Mesendoderm (in vitro differentiated cells): ENCODE results near the gene SNRPA.
A peak's percentile ranks its signal among the peaks of the same experiment; 100 is the strongest.

Experiments
- DNase-seq: peaks from one replicate; pipeline ENCODE4 v3.0.0; 2013
- H2AK5ac ChIP-seq: 2 replicates; pipeline ENCODE4 v1.6.1; 2013; ENCODE audit warnings: low read length, inconsistent platforms
- H2BK120ac ChIP-seq: 2 replicates; pipeline ENCODE4 v1.6.1; 2013; ENCODE audit warnings: low read depth, mild to moderate bottlenecking, low read length, moderate library complexity, mixed read lengths
- H2BK15ac ChIP-seq: replicated peaks from 2 replicates; pipeline ENCODE4 v1.6.1; 2013; ENCODE audit warnings: low read depth, mild to moderate bottlenecking, moderate library complexity
- H2BK5ac ChIP-seq: 2 replicates; pipeline ENCODE4 v1.6.1; 2013; ENCODE audit warnings: low read length, inconsistent platforms
- H3K18ac ChIP-seq: 2 replicates; pipeline ENCODE4 v1.6.1; 2013; ENCODE audit warnings: mild to moderate bottlenecking, low read length, mixed read lengths
- H3K23ac ChIP-seq: one replicate; pipeline ENCODE4 v1.6.1; 2013; ENCODE audit warnings: low read length
- H3K27ac ChIP-seq: 2 replicates; pipeline ENCODE4 v1.5.1; 2013; ENCODE audit warnings: low read depth, mild to moderate bottlenecking, inconsistent platforms, low read length, moderate library complexity
- H3K27me3 ChIP-seq: 2 replicates; pipeline ENCODE4 v1.6.1; 2013; ENCODE audit warnings: low read length, control low read depth, mild to moderate bottlenecking, inconsistent platforms; ENCODE audit not compliant: insufficient read depth, poor library complexity
- H3K36me3 ChIP-seq: 2 replicates; pipeline ENCODE4 v1.6.1; 2013; ENCODE audit warnings: low read length, inconsistent platforms; ENCODE audit not compliant: control insufficient read depth, insufficient read depth
- H3K4ac ChIP-seq: one replicate; pipeline ENCODE4 v1.6.1; 2013; ENCODE audit warnings: low read depth, mild to moderate bottlenecking, low read length, moderate library complexity
- H3K4me1 ChIP-seq: 2 replicates; pipeline ENCODE4 v1.6.1; 2013; ENCODE audit warnings: low read depth, low read length, inconsistent platforms; ENCODE audit not compliant: control insufficient read depth
- H3K4me2 ChIP-seq: 2 replicates; pipeline ENCODE4 v1.6.1; 2013; ENCODE audit warnings: low read length
- H3K4me3 ChIP-seq: 2 replicates; pipeline ENCODE4 v1.5.1; 2013; ENCODE audit warnings: mild to moderate bottlenecking, low read length
- H3K56ac ChIP-seq: one replicate; pipeline ENCODE4 v1.6.1; 2013; ENCODE audit warnings: low read length
- H3K79me1 ChIP-seq: 2 replicates; pipeline ENCODE4 v1.6.1; 2013; ENCODE audit warnings: low read length, inconsistent platforms
- H3K79me2 ChIP-seq: 2 replicates; pipeline ENCODE4 v1.6.1; 2013; ENCODE audit warnings: mild to moderate bottlenecking, low read length; ENCODE audit not compliant: control insufficient read depth, insufficient read depth
- H3K9ac ChIP-seq: 2 replicates; pipeline ENCODE4 v1.6.1; 2013; ENCODE audit warnings: low read length, inconsistent platforms
- H4K5ac ChIP-seq: one replicate; pipeline ENCODE4 v1.6.1; 2013; ENCODE audit warnings: low read length
- H4K8ac ChIP-seq: one replicate; pipeline ENCODE4 v1.6.1; 2013; ENCODE audit warnings: low read depth, mild to moderate bottlenecking, control low read depth, low read length, moderate library complexity
- WGBS: extraction: QIAGEN DNeasy Blood & Tissue Kit; methylation state at CpG from one replicate; pipeline ENCODE4 v1.1.7; 2013; ENCODE audit warnings: low lambda C conversion rate, missing lambda C conversion rate; ENCODE audit not compliant: insufficient coverage; ENCODE audit errors: extremely low coverage; 5-methylcytosine and 5-hydroxymethylcytosine counted together

SNRPA gene

DNA sequence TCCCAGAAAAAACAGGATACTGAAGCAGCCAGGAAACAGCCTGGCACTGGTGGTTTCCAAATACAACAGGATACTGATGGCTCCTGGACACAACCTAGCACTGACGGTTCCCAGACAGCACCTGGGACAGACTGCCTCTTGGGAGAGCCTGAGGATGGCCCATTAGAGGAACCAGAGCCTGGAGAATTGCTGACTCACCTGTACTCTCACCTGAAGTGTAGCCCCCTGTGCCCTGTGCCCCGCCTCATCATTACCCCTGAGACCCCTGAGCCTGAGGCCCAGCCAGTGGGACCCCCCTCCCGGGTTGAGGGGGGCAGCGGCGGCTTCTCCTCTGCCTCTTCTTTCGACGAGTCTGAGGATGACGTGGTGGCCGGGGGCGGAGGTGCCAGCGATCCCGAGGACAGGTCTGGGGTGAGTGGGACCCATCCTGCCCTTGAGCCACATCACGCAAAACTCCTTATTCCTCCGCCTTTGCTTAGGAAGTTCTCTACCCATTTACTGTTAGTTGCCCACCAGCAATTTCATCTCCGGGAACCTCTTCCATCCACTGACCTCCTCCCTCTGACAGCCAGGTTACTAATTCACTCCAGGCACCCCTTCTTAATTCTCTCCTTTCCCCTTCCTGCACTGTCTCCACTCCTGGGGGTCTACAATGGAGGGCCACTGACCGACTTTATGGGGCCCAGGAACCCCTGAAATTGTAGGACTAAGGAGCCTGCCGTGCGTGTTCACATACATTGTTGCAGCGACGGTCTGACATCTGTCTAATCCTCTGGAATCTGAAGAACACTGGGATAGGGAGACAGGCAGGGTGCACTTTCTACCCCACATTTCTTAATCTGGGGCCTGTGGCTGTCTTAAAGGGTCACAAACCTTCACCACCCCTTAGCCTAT, 32.9 kb upstream of the SNRPA start:
- Histone ChIP-seq H3K27ac (peak overlapping the region; percentile 38), H2AK5ac (no peak overlapping the region)

GRCh38 chr19:40718774-40719391, 32.1 kb upstream of the SNRPA start:
- peaks cover 20% of the 10 kb centered on the region for H3K79me2 ChIP-seq
- no peak overlapping the region for H3K4ac ChIP-seq
- H2AK5ac ChIP-seq: no peak overlapping the region
- DNase-seq: peak; percentile 53
- no peaks in the 10 kb centered on the region for H3K27me3 ChIP-seq
- H3K27ac ChIP-seq: peak overlapping the region; percentile 43
- H2BK5ac ChIP-seq: no peak overlapping the region
- H4K5ac ChIP-seq: no peak overlapping the region
- H3K18ac ChIP-seq: peak overlapping the region; percentile 34
- no peak overlapping the region for H2BK120ac ChIP-seq
- no peaks in the 10 kb centered on the region for H3K36me3 ChIP-seq
- peak overlapping the region; percentile 96 for H3K56ac ChIP-seq
- H3K4me3 ChIP-seq: peak overlapping the region; percentile 43
- H3K9ac ChIP-seq: peak overlapping the region; percentile 80
- no CpG with 5 or more reads among the region's 16 CpGs for WGBS
- no peak overlapping the region for H2BK15ac ChIP-seq
- H4K8ac ChIP-seq: no peak overlapping the region
- H3K79me1 ChIP-seq: peaks cover 12% of the 10 kb centered on the region
- H3K4me2 ChIP-seq: peak overlapping the region; percentile 44
- H3K23ac ChIP-seq: peak overlapping the region; percentile 59
- H3K4me1 ChIP-seq: peaks cover 6% of the 10 kb centered on the region

More for the DNA sequence above, 32.9 kb upstream of the SNRPA start:
- H2BK120ac ChIP-seq: no peak overlapping the region
- no peak overlapping the region for H4K8ac ChIP-seq
- peak overlapping the region; percentile 43 for H3K4me3 ChIP-seq
- H3K9ac ChIP-seq: peak overlapping the region; percentile 80
- H3K4me1 ChIP-seq: peaks cover 6% of the 10 kb centered on the region
- H3K4me2 ChIP-seq: peak overlapping the region; percentile 44
- no peaks in the 10 kb centered on the region for H3K27me3 ChIP-seq
- H3K23ac ChIP-seq: no peak overlapping the region
- DNase-seq: peak; percentile 61
- no CpG with 5 or more reads among the region's 20 CpGs for WGBS
- H3K36me3 ChIP-seq: no peaks in the 10 kb centered on the region
- peak overlapping the region; percentile 1 for H3K4ac ChIP-seq
- no peak overlapping the region for H2BK5ac ChIP-seq
- no peak overlapping the region for H2BK15ac ChIP-seq
- H3K79me2 ChIP-seq: peaks cover 20% of the 10 kb centered on the region
- H4K5ac ChIP-seq: no peak overlapping the region
- H3K79me1 ChIP-seq: peaks cover 12% of the 10 kb centered on the region
- peak overlapping the region; percentile 96 for H3K56ac ChIP-seq
- H3K18ac ChIP-seq: peak overlapping the region; percentile 77

DNA sequence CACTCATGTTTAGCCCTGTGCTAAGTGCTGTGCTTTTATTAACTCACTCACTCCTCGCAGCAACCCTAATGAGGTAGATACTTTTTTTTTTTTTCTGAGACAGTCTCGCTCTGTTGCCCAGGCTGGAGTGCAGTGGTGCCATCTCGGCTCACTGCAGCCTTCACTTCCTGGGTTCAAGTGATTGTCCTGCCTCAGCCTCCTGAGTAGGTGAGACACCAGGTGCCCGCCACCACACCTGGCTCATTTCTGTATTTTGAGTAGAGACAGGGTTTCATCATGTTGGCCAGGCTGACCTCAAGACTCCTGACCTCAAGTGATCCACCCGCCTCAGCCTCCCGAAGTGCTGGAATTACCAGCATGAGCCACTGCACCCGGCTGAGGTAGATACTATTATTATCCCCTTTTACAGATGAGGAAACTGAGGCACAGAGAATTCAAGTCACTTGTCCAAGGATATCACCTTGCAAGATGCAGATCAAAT, 31.5 kb upstream of the SNRPA start:
- no CpG with 5 or more reads among the region's 7 CpGs for WGBS
- peaks cover 20% of the 10 kb centered on the region for H3K79me2 ChIP-seq
- no peak overlapping the region for H3K18ac ChIP-seq
- no peak overlapping the region for H2BK15ac ChIP-seq
- H3K36me3 ChIP-seq: no peaks in the 10 kb centered on the region
- no peak overlapping the region for H2AK5ac ChIP-seq
- H3K4me2 ChIP-seq: no peak overlapping the region
- H3K56ac ChIP-seq: peak overlapping the region; percentile 11
- H4K8ac ChIP-seq: no peak overlapping the region
- peak overlapping the region; percentile 80 for H3K9ac ChIP-seq
- H2BK5ac ChIP-seq: no peak overlapping the region
- H3K79me1 ChIP-seq: peaks cover 10% of the 10 kb centered on the region
- no peak overlapping the region for H4K5ac ChIP-seq
- H2BK120ac ChIP-seq: no peak overlapping the region
- peaks cover 3% of the 10 kb centered on the region for H3K4me1 ChIP-seq
- no peak overlapping the region for H3K23ac ChIP-seq
- no peak overlapping the region for H3K4me3 ChIP-seq
- DNase-seq: no peak
- no peak overlapping the region for H3K27ac ChIP-seq
- H3K4ac ChIP-seq: no peak overlapping the region
- H3K27me3 ChIP-seq: no peaks in the 10 kb centered on the region

- H3K36me3 ChIP-seq: no peaks in the 10 kb centered on the region
- H2BK5ac ChIP-seq: no peak overlapping the region
- H3K56ac ChIP-seq: no peak overlapping the region
- no peak overlapping the region for H3K4me2 ChIP-seq
- no peak overlapping the region for H3K9ac ChIP-seq
- no peaks in the 10 kb centered on the region for H3K4me1 ChIP-seq
- no peak overlapping the region for H2AK5ac ChIP-seq
- peaks cover 10% of the 10 kb centered on the region for H3K79me1 ChIP-seq
- H3K4ac ChIP-seq: no peak overlapping the region
- H3K4me3 ChIP-seq: no peak overlapping the region
- H3K23ac ChIP-seq: no peak overlapping the region
- peaks cover 20% of the 10 kb centered on the region for H3K79me2 ChIP-seq
- no peak overlapping the region for H2BK15ac ChIP-seq
- no peak overlapping the region for H3K27ac ChIP-seq
- H4K8ac ChIP-seq: no peak overlapping the region
- no peaks in the 10 kb centered on the region for H3K27me3 ChIP-seq
- DNase-seq: no peak
- no CpG with 5 or more reads among the region's 6 CpGs for WGBS
- H2BK120ac ChIP-seq: no peak overlapping the region
- no peak overlapping the region for H4K5ac ChIP-seq
- H3K18ac ChIP-seq: no peak overlapping the region
Observed at GRCh38 chr19:40721140-40721486, 29.9 kb upstream of the SNRPA start.

DNA sequence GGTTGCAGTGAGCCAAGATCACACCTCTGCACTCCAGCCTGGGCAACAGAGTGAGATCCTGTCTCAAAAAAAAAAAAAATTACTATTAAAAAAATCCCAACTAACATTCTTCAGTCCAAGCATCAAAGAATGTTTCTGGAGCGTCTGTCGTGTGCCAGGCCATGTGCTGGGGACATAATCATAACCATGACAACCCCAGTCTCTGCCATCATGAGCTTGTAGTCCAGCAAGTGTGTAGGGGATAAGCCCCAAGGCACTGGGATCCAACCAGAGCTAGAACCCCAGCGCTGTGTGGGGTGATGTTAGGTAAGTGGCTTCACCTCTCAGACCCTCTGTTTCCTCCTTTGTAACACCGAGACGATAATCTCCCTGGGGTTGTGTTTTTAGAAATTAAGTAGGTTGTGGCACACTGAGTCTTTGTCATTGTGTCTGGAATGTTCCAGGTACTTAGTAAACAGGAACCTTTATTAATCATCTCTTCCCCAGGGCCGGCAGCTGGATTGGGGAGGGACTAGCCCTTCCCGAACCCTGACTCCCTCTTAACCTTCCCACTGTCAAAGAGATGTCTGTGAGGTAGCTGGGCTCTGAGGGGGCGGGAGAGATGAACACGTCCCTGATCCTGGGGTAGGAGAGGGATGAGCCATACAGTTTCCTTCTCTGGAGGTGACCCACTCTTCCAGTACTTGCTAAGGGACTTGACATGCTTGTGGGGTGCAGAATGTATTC, 28.9 kb upstream of the SNRPA start:
- H3K27ac ChIP-seq: no peak overlapping the region
- no peak overlapping the region for H2BK15ac ChIP-seq
- no peak overlapping the region for H3K4me3 ChIP-seq
- no CpG with 5 or more reads among the region's 9 CpGs for WGBS
- H3K4ac ChIP-seq: no peak overlapping the region
- H3K18ac ChIP-seq: no peak overlapping the region
- no peak overlapping the region for H4K8ac ChIP-seq
- no peak overlapping the region for H2BK120ac ChIP-seq
- H4K5ac ChIP-seq: no peak overlapping the region
- no peaks in the 10 kb centered on the region for H3K36me3 ChIP-seq
- no peak overlapping the region for H3K4me2 ChIP-seq
- H3K79me2 ChIP-seq: peaks cover 20% of the 10 kb centered on the region
- no peak for DNase-seq
- no peaks in the 10 kb centered on the region for H3K4me1 ChIP-seq
- H3K23ac ChIP-seq: no peak overlapping the region
- no peak overlapping the region for H3K56ac ChIP-seq
- H2AK5ac ChIP-seq: no peak overlapping the region
- no peaks in the 10 kb centered on the region for H3K27me3 ChIP-seq
- no peak overlapping the region for H3K9ac ChIP-seq
- peaks cover 10% of the 10 kb centered on the region for H3K79me1 ChIP-seq
- H2BK5ac ChIP-seq: no peak overlapping the region
